ENCODE results near the gene APOL6. TPM values are rescaled to one million over a fixed set of nuclear protein-coding genes. Genes with fewer than 3 reads are reported as not detected.
A peak's percentile ranks its signal among the peaks of the same experiment; 100 is the strongest.

APOL6 gene
- total and polyA plus RNA-seq, 9 of the 15 experiments (the other 6 are each of a cell fraction or from before 2014, with no cell fraction given), result 0.29 to 1.2 (median 0.70) TPM

DNA sequence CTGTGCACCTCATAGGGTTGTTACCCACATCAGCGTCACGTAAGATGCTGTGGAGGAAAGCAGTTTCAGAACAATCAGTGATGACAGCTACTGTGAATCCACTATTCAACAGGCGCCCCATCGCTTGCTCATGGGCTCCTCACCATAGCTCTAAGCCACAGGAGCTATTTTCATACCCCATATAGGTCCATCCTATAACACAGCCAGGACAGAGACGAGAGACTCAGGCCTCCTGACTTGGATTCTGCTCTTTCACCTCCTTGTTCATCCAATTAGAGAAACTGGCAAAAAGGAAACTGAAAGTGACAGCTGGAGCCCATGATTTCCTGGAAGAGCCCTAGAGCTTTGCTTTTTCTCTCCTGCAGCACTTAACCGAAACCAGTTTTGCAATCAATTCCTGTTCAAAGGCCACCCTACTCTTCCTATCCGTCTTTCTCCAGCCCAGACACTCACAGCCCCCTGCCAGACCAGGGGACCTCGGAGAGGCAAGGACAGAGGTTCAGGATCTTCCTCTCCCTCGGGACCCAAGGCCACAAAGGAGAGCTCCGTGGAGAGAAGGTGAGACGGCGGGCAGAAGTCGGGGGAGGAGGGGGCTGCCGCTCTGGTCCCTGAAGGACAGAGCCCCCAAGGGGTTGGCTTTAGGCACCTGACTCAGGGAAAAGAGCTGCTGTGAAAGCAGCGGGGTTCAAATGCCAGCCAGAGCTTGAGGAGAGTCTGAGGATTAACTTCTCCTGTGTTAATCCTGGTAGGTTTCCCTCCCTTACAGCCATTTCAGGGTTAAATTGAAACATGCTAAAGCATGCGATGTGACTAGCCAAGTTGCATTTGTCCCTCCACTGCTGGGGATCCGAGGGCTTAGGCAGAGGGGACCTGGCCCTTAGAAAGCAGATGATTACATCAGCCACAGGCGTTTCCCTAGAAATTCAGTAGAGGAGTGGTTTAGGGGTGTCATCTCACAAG is at the start of gene APOL6 (continued):
- TF ChIP-seq, protein P1, sequence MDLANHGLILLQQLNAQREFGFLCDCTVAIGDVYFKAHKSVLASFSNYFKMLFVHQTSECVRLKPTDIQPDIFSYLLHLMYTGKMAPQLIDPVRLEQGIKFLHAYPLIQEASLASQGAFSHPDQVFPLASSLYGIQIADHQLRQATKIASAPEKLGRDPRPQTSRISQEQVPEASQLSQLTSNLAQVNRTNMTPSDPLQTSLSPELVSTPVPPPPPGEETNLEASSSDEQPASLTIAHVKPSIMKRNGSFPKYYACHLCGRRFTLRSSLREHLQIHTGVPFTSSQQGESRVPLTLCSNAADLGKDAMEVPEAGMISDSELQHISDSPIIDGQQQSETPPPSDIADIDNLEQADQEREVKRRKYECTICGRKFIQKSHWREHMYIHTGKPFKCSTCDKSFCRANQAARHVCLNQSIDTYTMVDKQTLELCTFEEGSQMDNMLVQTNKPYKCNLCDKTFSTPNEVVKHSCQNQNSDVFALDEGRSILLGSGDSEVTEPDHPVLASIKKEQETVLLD (IDR thresholded peaks at IDR 0.05), result no peak
- TF ChIP-seq, protein P2, sequence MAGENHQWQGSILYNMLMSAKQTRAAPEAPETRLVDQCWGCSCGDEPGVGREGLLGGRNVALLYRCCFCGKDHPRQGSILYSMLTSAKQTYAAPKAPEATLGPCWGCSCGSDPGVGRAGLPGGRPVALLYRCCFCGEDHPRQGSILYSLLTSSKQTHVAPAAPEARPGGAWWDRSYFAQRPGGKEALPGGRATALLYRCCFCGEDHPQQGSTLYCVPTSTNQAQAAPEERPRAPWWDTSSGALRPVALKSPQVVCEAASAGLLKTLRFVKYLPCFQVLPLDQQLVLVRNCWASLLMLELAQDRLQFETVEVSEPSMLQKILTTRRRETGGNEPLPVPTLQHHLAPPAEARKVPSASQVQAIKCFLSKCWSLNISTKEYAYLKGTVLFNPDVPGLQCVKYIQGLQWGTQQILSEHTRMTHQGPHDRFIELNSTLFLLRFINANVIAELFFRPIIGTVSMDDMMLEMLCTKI (IDR thresholded peaks at IDR 0.05; ENCODE audit: partially characterized antibody), result no peak
- TF ChIP-seq NFATC3 (IDR thresholded peaks at IDR 0.05), result no peak
- no peak for TF ChIP-seq YY1 (IDR thresholded peaks at IDR 0.05; ENCODE audit: borderline replicate concordance in 1 of 3, control insufficient read depth in 1 of 3, extremely low read depth in 1 of 3, insufficient read depth in 3 of 3, insufficient read length in 1 of 3, insufficient replicate concordance in 2 of 3, low read depth in 1 of 3, low read length in 2 of 3)
- no peak for TF ChIP-seq CREBBP (IDR thresholded peaks at IDR 0.05; ENCODE audit: low read depth, low read length)
- TF ChIP-seq, protein P3, sequence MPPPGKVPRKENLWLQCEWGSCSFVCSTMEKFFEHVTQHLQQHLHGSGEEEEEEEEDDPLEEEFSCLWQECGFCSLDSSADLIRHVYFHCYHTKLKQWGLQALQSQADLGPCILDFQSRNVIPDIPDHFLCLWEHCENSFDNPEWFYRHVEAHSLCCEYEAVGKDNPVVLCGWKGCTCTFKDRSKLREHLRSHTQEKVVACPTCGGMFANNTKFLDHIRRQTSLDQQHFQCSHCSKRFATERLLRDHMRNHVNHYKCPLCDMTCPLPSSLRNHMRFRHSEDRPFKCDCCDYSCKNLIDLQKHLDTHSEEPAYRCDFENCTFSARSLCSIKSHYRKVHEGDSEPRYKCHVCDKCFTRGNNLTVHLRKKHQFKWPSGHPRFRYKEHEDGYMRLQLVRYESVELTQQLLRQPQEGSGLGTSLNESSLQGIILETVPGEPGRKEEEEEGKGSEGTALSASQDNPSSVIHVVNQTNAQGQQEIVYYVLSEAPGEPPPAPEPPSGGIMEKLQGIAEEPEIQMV (tag; conservative IDR thresholded peaks at IDR 0.05; ENCODE audit: low read depth), result no peak
- TF ChIP-seq SMAD2 (IDR thresholded peaks at IDR 0.05; ENCODE audit: low read depth, low read length), result no peak
- TF ChIP-seq NR2C2 (CRISPR knock-in tag; IDR thresholded peaks at IDR 0.05), result no peak
- peak; percentile 88 for TF ChIP-seq NR2C2 (tag; IDR thresholded peaks at IDR 0.05)
- TF ChIP-seq, protein P4, sequence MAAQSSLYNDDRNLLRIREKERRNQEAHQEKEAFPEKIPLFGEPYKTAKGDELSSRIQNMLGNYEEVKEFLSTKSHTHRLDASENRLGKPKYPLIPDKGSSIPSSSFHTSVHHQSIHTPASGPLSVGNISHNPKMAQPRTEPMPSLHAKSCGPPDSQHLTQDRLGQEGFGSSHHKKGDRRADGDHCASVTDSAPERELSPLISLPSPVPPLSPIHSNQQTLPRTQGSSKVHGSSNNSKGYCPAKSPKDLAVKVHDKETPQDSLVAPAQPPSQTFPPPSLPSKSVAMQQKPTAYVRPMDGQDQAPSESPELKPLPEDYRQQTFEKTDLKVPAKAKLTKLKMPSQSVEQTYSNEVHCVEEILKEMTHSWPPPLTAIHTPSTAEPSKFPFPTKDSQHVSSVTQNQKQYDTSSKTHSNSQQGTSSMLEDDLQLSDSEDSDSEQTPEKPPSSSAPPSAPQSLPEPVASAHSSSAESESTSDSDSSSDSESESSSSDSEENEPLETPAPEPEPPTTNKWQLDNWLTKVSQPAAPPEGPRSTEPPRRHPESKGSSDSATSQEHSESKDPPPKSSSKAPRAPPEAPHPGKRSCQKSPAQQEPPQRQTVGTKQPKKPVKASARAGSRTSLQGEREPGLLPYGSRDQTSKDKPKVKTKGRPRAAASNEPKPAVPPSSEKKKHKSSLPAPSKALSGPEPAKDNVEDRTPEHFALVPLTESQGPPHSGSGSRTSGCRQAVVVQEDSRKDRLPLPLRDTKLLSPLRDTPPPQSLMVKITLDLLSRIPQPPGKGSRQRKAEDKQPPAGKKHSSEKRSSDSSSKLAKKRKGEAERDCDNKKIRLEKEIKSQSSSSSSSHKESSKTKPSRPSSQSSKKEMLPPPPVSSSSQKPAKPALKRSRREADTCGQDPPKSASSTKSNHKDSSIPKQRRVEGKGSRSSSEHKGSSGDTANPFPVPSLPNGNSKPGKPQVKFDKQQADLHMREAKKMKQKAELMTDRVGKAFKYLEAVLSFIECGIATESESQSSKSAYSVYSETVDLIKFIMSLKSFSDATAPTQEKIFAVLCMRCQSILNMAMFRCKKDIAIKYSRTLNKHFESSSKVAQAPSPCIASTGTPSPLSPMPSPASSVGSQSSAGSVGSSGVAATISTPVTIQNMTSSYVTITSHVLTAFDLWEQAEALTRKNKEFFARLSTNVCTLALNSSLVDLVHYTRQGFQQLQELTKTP (IDR thresholded peaks at IDR 0.05; ENCODE audit: low read depth in 1 of 2, partially characterized antibody in 2 of 2), result no peak
- no peak for TF ChIP-seq ZNF165 (CRISPR knock-in tag; IDR thresholded peaks at IDR 0.05; ENCODE audit: borderline replicate concordance)
- TF ChIP-seq, protein P5, sequence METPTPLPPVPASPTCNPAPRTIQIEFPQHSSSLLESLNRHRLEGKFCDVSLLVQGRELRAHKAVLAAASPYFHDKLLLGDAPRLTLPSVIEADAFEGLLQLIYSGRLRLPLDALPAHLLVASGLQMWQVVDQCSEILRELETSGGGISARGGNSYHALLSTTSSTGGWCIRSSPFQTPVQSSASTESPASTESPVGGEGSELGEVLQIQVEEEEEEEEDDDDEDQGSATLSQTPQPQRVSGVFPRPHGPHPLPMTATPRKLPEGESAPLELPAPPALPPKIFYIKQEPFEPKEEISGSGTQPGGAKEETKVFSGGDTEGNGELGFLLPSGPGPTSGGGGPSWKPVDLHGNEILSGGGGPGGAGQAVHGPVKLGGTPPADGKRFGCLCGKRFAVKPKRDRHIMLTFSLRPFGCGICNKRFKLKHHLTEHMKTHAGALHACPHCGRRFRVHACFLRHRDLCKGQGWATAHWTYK (CRISPR knock-in tag; IDR thresholded peaks at IDR 0.05), result 0 out of 2 replicates have a peak, but pooled peaks have one; percentile 19
- no peak for TF ChIP-seq XRCC3 (IDR thresholded peaks at IDR 0.05)
- TF ChIP-seq ZKSCAN3 (CRISPR knock-in tag; IDR thresholded peaks at IDR 0.05), result no peak
